NK-92 (cell line): ENCODE data around the gene SYT7.

Source experiments
- DNase-seq: peaks from one replicate; lab custom pipeline; 2025; ENCODE audit not compliant: unreplicated experiment; lab: John Stamatoyannopoulos, UW

The SYT7 gene

GRCh38 chr11:61518032-61518795 is 62.7 kb downstream of the SYT7 start:
- no peak for DNase-seq

- no peak for DNase-seq
Measured at GRCh38 chr11:61516675-61517572, 64.0 kb downstream of the SYT7 start.

- DNase-seq: no peak
Measured at GRCh38 chr11:61516191-61516590, 64.7 kb downstream of the SYT7 start.

- DNase-seq: no peak
Measured at GRCh38 chr11:61515686-61516085, 65.2 kb downstream of the SYT7 start.

GRCh38 chr11:61514050-61514917 is 66.6 kb downstream of the SYT7 start:
- no peak for DNase-seq

GRCh38 chr11:61513143-61513765 is 67.6 kb downstream of the SYT7 start:
- no peak for DNase-seq

- DNase-seq: no peak
Measured at GRCh38 chr11:61512435-61512834, 68.4 kb downstream of the SYT7 start.

- DNase-seq: no peak
Measured at GRCh38 chr11:61511383-61511782, 69.5 kb downstream of the SYT7 start.

GRCh38 chr11:61510974-61511373 is 69.9 kb downstream of the SYT7 start:
- no peak for DNase-seq

- DNase-seq: no peak
Measured at GRCh38 chr11:61510166-61510919, 70.5 kb downstream of the SYT7 start.

- no peak for DNase-seq
Measured at GRCh38 chr11:61509043-61510029, 71.5 kb downstream of the SYT7 start.

- no peak for DNase-seq
Measured at GRCh38 chr11:61507962-61508861, 72.7 kb downstream of the SYT7 start, which contains the start of gene LRRC10B. Gene LRRC10B (plus strand): TSS chr11:61508749. CDS start chr11:61508999, 250 bp downstream.

GRCh38 chr11:61507012-61507768 is 73.7 kb downstream of the SYT7 start:
- no peak for DNase-seq

- no peak for DNase-seq
Measured at GRCh38 chr11:61505640-61506155, 75.2 kb downstream of the SYT7 start.

GRCh38 chr11:61505106-61505505 is 75.8 kb downstream of the SYT7 start:
- DNase-seq: no peak

- no peak for DNase-seq
Measured at GRCh38 chr11:61503135-61503770, 77.6 kb downstream of the SYT7 start.
